Testis (tissue), 5 donors: ENCODE measurements around the gene PHF1. TPM values are rescaled to one million over a fixed set of nuclear protein-coding genes. Genes with fewer than 3 reads are reported as not detected.
A peak's percentile ranks its signal among the peaks of the same experiment; 100 is the strongest.
"Not testable (repeated sequence)": the region's sequence is repeated elsewhere in the genome, so short reads cannot be mapped to it uniquely, and the experiment has no call there.

Source experiments
- DNase-seq: peaks from one replicate; pipeline ENCODE4 v3.0.0-alpha.2; 2019
- H3K27ac ChIP-seq, 2 donors: fragments of 200-600 bp; sonication (generic); one replicate each; pipeline ENCODE4 v1.5.1; 2019
- H3K27me3 ChIP-seq: fragments of 200-600 bp; sonication (generic); one replicate; pipeline ENCODE4 v1.5.1; 2019
- H3K36me3 ChIP-seq: fragments of 200-600 bp; sonication (generic); one replicate; pipeline ENCODE4 v1.5.1; 2017; ENCODE audit warnings: low read depth; ENCODE audit errors: missing control alignments
- H3K4me1 ChIP-seq: fragments of 200-600 bp; sonication (generic); one replicate; pipeline ENCODE4 v1.5.1; 2019
- H3K4me3 ChIP-seq, 2 donors: fragments of 200-600 bp; sonication (generic); one replicate each; pipeline ENCODE4 v1.5.1; 2017 to 2019
- H3K9me3 ChIP-seq: fragments of 200-600 bp; sonication (generic); one replicate; pipeline ENCODE4 v1.5.1; 2017
- CTCF ChIP-seq, 3 experiments: fragments of 450-650 bp in 2 of 3; fragments of 200-600 bp in 1 of 3; sonication (generic) in 1 of 3; IDR thresholded peaks; one replicate each; pipeline ENCODE4 v1.5.1; 2016 to 2019; ENCODE audit warnings: antibody characterized with exemption in 3 of 3, mild to moderate bottlenecking in 2 of 3, moderate library complexity in 1 of 3
- POLR2A ChIP-seq: fragments of 450-650 bp; IDR thresholded peaks from one replicate; pipeline ENCODE4 v1.6.1; 2017; ENCODE audit warnings: antibody characterized with exemption, mild to moderate bottlenecking, moderate library complexity
- WGBS, 2 donors: methylation state at CpG; one replicate each; pipeline ENCODE4 v1.1.5; 2018; 5-methylcytosine and 5-hydroxymethylcytosine counted together
- intact Hi-C: fragments of 100-400 bp; cut with DNase I; formaldehyde crosslinking; loops from one replicate; pipeline ENCODE4 v1.15.1; 2023; ENCODE audit warnings: low total_unique reads
- long read RNA-seq, 2 donors: transcript quantifications; one replicate each; lab custom pipeline, GENCODE V29; 2026
- polyA plus RNA-seq: library from polyadenylated mRNA; stranded (reverse); fragments of 350-450 nt; fragmentation: Illumina TruSeq; extraction: RNeasy Lipid Tissue Mini Kit (QIAGEN cat#74804); gene quantifications from one replicate; pipeline ENCODE4 v1.2.3, GENCODE V29; 2014; ENCODE audit warnings: low read depth, low replicate concordance; ENCODE audit not compliant: insufficient read depth
- total RNA-seq, 2 donors: library from RNA; depleted of rRNA; stranded (reverse); fragments of >200 nt; gene quantifications; one replicate each; pipeline ENCODE4 v1.2.3, GENCODE V29; 2016

The PHF1 gene
- total RNA-seq (100 to 1,000 TPM; 184 to 218 TPM), polyA plus RNA-seq (216 TPM)
- long read RNA-seq, donor 1, partial matches to known transcripts = 278 of 391 reads
- long read RNA-seq, donor 1, other reads (novel, unspliced or antisense) = 104 of 391 reads
- long read RNA-seq, donor 2, partial matches to known transcripts = 0 of 2 reads
- long read RNA-seq, donor 2, other reads (novel, unspliced or antisense) = 0 of 2 reads

GRCh38 chr6:33410711-33411631 lies at the start of gene PHF1:
Gene PHF1 (plus strand): TSS chr6:33411014. CDS start chr6:33412264, 1,250 bp downstream.
- intact Hi-C loops = loop anchor here (10.0 kb wide), 1 partner anchor 96 kb away; the partner anchor contains the start of genes TAPBP and ZBTB22
- no peaks in the 10 kb centered on the region for H3K27me3 ChIP-seq
- H3K27ac ChIP-seq = peak within 1 kb of the TSS; percentile 99 to 100
- peaks cover 24% of the 10 kb centered on the region for H3K4me1 ChIP-seq
- DNase-seq = peak; percentile 42
- TF ChIP-seq POLR2A (no peak), CTCF (IDR thresholded peaks at IDR 0.05) (no peak)
- WGBS, 2 donors = 0 to 2% methylated on average over 10 to 49 of the region's 67 CpGs
- H3K4me3 ChIP-seq = peak within 1 kb of the TSS; percentile 96 to 99
- no peaks in the 10 kb centered on the region for H3K9me3 ChIP-seq
- no peaks in the 10 kb centered on the region for H3K36me3 ChIP-seq

- H3K4me3 ChIP-seq, H3K27me3 ChIP-seq, H3K36me3 ChIP-seq, H3K4me1 ChIP-seq, intact Hi-C loops, H3K27ac ChIP-seq, DNase-seq, H3K9me3 ChIP-seq: not testable (repeated sequence)
- 81 to 84% methylated on average over 12 of the region's 12 CpGs for WGBS, 2 donors
Measured at GRCh38 chr6:33363486-33363885, 47.3 kb upstream of the PHF1 start.

GRCh38 chr6:33364475-33365205 lies 46.2 kb upstream of the PHF1 start:
- H3K27ac ChIP-seq, H3K4me1 ChIP-seq, intact Hi-C loops, DNase-seq, H3K27me3 ChIP-seq, H3K4me3 ChIP-seq, H3K9me3 ChIP-seq, H3K36me3 ChIP-seq: not testable (repeated sequence)
- WGBS, 2 donors = 38 to 42% methylated on average over 7 to 8 of the region's 8 CpGs

DNA sequence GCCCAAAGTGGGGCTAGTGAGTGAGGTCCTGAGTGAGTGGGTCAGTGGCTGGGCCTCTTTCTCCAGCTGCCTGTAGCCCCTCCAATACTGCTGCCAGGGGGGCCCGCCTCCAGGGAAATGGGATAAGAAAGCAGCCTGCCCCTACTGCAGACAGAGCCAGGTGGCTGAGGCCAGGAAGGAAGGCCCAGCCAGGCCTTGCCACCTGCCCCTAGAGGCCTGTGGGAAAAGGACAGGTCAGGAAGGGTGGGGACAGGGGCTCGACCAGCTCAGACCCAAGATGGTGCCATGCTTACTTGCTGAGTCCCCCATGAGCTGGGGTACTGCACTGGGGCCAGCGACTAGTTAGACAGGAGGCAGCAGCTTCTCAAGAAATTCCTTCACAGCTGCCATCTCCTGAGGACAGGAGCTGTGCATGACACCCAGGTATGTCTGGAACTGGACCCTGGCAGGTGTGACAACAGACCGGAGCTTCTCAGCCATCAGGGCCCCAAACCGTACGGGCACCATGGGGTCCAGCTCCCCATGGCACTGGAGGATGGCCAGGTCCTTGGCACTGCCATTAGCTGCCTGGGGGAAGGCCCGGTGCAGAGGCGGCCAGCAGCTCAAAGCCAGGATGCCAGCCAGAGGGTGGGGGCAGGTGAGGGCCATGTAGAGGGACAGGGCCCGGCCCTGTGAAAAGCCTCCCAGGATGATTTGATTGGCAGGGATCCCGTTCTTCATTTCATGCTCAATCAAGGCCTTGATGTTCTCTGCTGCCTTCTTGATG lies 45.4 kb upstream of the PHF1 start:
- H3K9me3 ChIP-seq, H3K27ac ChIP-seq, H3K4me3 ChIP-seq, DNase-seq, intact Hi-C loops, H3K36me3 ChIP-seq, H3K27me3 ChIP-seq, H3K4me1 ChIP-seq: not testable (repeated sequence)
- WGBS, 2 donors = 84 to 86% methylated on average over 5 to 10 of the region's 10 CpGs

GRCh38 chr6:33367009-33367714 lies 43.7 kb upstream of the PHF1 start:
- no peak for TF ChIP-seq POLR2A
- no peak for TF ChIP-seq CTCF (IDR thresholded peaks at IDR 0.05)
- intact Hi-C loops = no loop called here
- Histone ChIP-seq H3K9me3 (no peaks in the 10 kb centered on the region), H3K4me1 (no peaks in the 10 kb centered on the region), H3K4me3 (no peak overlapping the region), H3K36me3 (no peaks in the 10 kb centered on the region), H3K27me3 (no peaks in the 10 kb centered on the region), H3K27ac (peak overlapping the region in 1 of 2 donors; percentile 41)
- WGBS, 2 donors = 56 to 57% methylated on average over 8 of the region's 8 CpGs
- DNase-seq = peak; percentile 22

GRCh38 chr6:33367715-33368025 lies 43.1 kb upstream of the PHF1 start:
- intact Hi-C loops = not testable (repeated sequence)
- 65% methylated on average over 5 of the region's 5 CpGs for WGBS, 2 donors

GRCh38 chr6:33371901-33372300 lies 38.9 kb upstream of the PHF1 start:
- H3K4me3 ChIP-seq, H3K36me3 ChIP-seq, H3K27me3 ChIP-seq, H3K27ac ChIP-seq, H3K9me3 ChIP-seq, DNase-seq, intact Hi-C loops: not testable (repeated sequence)
- WGBS, 2 donors = 92 to 95% methylated on average over 8 of the region's 8 CpGs
- H3K4me1 ChIP-seq = peaks cover 20% of the 10 kb centered on the region

More at GRCh38 chr6:33367715-33368025, 43.1 kb upstream of the PHF1 start:
- not testable (repeated sequence) for H3K36me3 ChIP-seq, H3K27me3 ChIP-seq, H3K4me1 ChIP-seq, DNase-seq, H3K4me3 ChIP-seq, H3K9me3 ChIP-seq
- H3K27ac ChIP-seq = peak overlapping the region in 1 of 2 donors; percentile 41
